GM12864 (cell line): ENCODE results near the gene PLCD4.

Experiments used
- DNase-seq: peaks from one replicate; pipeline ENCODE4 v3.0.0-alpha.2; 2011; ENCODE audit warnings: low read depth
- H3K4me3 ChIP-seq: 2 replicates; pipeline ENCODE4 v1.5.1; 2011; ENCODE audit warnings: mild to moderate bottlenecking, low read depth, low read length, control low read depth
- CTCF ChIP-seq: IDR thresholded peaks from 2 replicates; pipeline ENCODE4 v1.5.1; 2011; ENCODE audit warnings: low read depth, mild to moderate bottlenecking, moderate library complexity, low read length, control low read depth, inconsistent platforms; ENCODE audit errors: missing control alignments

Gene PLCD4

GRCh38 chr2:218607436-218608115 lies at the start of gene PLCD4:
PLCD4 (plus strand) TSS chr2:218607899; CDS start chr2:218615740, 7,841 bp downstream.
- no peak for DNase-seq
- no peak within 1 kb of the TSS for H3K4me3 ChIP-seq
- no peak for TF ChIP-seq CTCF

- no peak overlapping the region for H3K4me3 ChIP-seq
- no peak for TF ChIP-seq CTCF
- no peak for DNase-seq
These were observed 49.8 kb upstream of the PLCD4 start for GRCh38 chr2:218557941-218558340.

- H3K4me3 ChIP-seq: no peak overlapping the region
- no peak for TF ChIP-seq CTCF
- DNase-seq: no peak
These were observed 48.7 kb upstream of the PLCD4 start for GRCh38 chr2:218558986-218559385.

- DNase-seq: no peak
- TF ChIP-seq CTCF: no peak
- H3K4me3 ChIP-seq: no peak overlapping the region
These were observed 43.6 kb upstream of the PLCD4 start for GRCh38 chr2:218564056-218564455.

GRCh38 chr2:218566296-218566695 lies 41.4 kb upstream of the PLCD4 start:
- DNase-seq: no peak
- no peak for TF ChIP-seq CTCF
- no peak overlapping the region; the same call in 1 of the 2 replicates for H3K4me3 ChIP-seq

GRCh38 chr2:218567797-218568189 lies 39.9 kb upstream of the PLCD4 start:
- no peak for TF ChIP-seq CTCF
- H3K4me3 ChIP-seq: peak overlapping the region; percentile 74
- DNase-seq: peak; percentile 25

GRCh38 chr2:218568190-218569037 lies 39.3 kb upstream of the PLCD4 start, which contains the start of the genes CNOT9 and USP37:
CNOT9 (plus strand) TSS chr2:218568839; CDS start chr2:218568955, 116 bp downstream.
USP37 (minus strand) TSS chr2:218568351; CDS start chr2:218558653, 9,698 bp downstream.
- H3K4me3 ChIP-seq: peak within 1 kb of the TSS; percentile 88
- no peak for TF ChIP-seq CTCF
- peak; percentile 90 for DNase-seq
